ENCODE data around the gene KIF3B. TPM values are rescaled to one million over a fixed set of nuclear protein-coding genes. Genes with fewer than 3 reads are reported as not detected.
A peak's percentile ranks its signal among the peaks of the same experiment; 100 is the strongest.
"Not testable (repeated sequence)": the region's sequence is repeated elsewhere in the genome, so short reads cannot be mapped to it uniquely, and the experiment has no call there.

KIF3B gene
- total and polyA plus RNA-seq, 11 donors, result 3.2 to 25.4 (median 11.4) TPM

DNA sequence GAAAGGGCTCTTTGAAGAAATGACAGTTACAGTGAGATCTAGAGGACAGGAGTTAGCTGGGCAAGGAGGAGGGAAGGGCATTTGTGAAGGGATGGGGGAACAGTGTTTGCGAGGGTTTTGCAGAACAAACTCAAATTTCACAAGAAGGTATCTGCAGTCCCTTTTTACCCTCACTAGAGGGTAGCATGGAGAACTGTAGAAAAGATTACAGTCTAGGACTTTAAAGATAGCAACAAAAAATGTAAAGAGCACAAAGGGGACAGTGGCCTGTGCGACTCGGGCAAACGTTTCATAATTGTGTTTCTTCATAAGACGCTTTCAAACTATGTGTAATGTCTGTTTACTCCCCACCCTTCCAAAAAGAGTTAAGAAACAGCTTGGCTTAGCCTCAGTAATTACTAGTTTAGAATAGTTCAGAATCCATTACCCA is 59.5 kb downstream of the KIF3B start:
- Histone ChIP-seq H3K4me1 (peaks cover 4 to 46% (median 28%) of the 10 kb centered on the region in 12 donors), H3K27me3 (no peaks in the 10 kb centered on the region), H3K4me3 (no peak overlapping the region), H3K9me3 (no peaks in the 10 kb centered on the region), H3K27ac (no peak overlapping the region), H3K36me3 (peaks cover 0 to 8% (median 4%) of the 10 kb centered on the region in 9 donors)
- no peak for ATAC-seq
- TF ChIP-seq POLR2A (IDR thresholded peaks at IDR 0.05), result no peak
- TF ChIP-seq, protein P1, sequence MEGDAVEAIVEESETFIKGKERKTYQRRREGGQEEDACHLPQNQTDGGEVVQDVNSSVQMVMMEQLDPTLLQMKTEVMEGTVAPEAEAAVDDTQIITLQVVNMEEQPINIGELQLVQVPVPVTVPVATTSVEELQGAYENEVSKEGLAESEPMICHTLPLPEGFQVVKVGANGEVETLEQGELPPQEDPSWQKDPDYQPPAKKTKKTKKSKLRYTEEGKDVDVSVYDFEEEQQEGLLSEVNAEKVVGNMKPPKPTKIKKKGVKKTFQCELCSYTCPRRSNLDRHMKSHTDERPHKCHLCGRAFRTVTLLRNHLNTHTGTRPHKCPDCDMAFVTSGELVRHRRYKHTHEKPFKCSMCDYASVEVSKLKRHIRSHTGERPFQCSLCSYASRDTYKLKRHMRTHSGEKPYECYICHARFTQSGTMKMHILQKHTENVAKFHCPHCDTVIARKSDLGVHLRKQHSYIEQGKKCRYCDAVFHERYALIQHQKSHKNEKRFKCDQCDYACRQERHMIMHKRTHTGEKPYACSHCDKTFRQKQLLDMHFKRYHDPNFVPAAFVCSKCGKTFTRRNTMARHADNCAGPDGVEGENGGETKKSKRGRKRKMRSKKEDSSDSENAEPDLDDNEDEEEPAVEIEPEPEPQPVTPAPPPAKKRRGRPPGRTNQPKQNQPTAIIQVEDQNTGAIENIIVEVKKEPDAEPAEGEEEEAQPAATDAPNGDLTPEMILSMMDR (IDR thresholded peaks at IDR 0.05), result peak; percentile 30 to 67 (median 49)
- WGBS, 4 donors, result 28 to 38% (median 33%) methylated on average over 5 of the region's 5 CpGs
- no peak for DNase-seq
- intact Hi-C loops (cut with DNase I), result loop anchor here in 9 of 10 donors (5.0 to 10.0 kb wide), 6 partner anchors 52 to 318 kb away; no protein-coding TSS in a partner anchor

DNA sequence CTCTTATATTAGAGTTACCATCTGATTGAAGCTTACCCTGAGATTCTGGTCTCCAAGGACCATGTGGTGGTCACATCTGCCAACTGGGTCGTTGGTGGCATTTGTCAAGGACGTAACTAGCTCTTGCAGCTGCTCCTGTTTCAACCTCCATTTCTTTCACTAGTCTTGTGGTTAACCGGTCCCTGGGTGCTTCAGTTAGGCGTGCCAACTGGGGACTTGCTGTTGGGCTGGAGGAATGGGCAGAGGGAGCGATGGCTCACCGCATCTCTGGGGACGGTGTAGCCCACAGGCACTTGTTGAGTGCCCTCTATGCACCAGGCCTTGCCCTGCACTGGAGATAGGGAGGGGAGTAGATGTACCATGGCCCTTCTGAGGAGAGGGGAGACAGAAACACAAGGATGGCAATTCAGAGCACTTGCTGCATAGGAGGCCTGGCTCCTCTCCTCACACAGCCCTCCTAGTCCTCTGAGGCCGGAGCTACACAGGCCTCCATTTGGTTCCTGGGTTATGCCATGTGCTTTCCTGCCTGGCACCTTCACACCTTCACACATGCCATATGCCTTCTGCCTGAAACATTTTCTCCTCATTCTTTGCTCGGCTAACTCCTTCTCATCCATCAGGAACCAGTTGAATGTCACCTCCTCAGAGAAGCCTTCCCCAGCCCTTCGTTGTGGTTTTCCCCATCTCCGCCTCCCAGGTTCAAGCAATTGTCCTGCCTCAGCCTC is 60.6 kb downstream of the KIF3B start:
- ATAC-seq, result no peak
- WGBS, 4 donors, result 89 to 94% (median 91%) methylated on average over 11 of the region's 11 CpGs

DNA sequence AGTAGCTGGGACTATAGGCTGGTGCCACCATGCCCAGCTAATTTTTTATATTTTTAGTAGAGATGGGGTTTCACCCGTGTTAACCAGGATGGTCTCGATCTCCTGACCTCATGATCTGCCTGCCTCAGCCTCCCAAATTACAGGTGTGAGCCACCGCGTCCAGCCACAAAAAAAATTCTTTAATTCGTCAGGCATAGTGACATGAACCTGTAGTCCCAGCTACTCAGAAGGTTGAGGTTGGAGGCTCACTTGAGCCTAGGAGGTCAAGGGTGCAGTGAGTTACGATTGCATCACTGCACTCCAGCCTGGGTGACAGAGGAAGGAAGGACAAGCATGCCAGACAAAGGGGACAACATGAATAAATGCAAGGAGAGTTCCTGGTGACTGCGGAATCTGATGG is 61.2 kb downstream of the KIF3B start:
- Histone ChIP-seq H3K27me3 (no peaks in the 10 kb centered on the region), H3K9me3 (no peaks in the 10 kb centered on the region), H3K27ac (no peak overlapping the region), H3K36me3 (no peaks in the 10 kb centered on the region), H3K4me3 (no peak overlapping the region), H3K4me1 (peaks cover 0 to 29% (median 15%) of the 10 kb centered on the region in 12 donors)
- intact Hi-C loops (cut with DNase I), result loop anchor here in 9 of 10 donors (2.0 to 10.0 kb wide), 7 partner anchors 54 to 316 kb away; no protein-coding TSS in a partner anchor
- ATAC-seq (no peak), DNase-seq (no peak)
- TF ChIP-seq POLR2A (IDR thresholded peaks at IDR 0.05), result no peak
- TF ChIP-seq, protein P1 (IDR thresholded peaks at IDR 0.05), result no peak
- 87 to 90% (median 89%) methylated on average over 7 of the region's 7 CpGs for WGBS, 4 donors

More for the DNA sequence above, 60.6 kb downstream of the KIF3B start:
- H3K36me3 ChIP-seq, result no peaks in the 10 kb centered on the region
- H3K27me3 ChIP-seq, result no peaks in the 10 kb centered on the region
- H3K27ac ChIP-seq, result no peak overlapping the region
- no peak for TF ChIP-seq POLR2A (IDR thresholded peaks at IDR 0.05)
- TF ChIP-seq, protein P1 (IDR thresholded peaks at IDR 0.05), result no peak
- H3K9me3 ChIP-seq, result no peaks in the 10 kb centered on the region
- DNase-seq, result no peak
- peaks cover 0 to 35% (median 21%) of the 10 kb centered on the region in 12 donors for H3K4me1 ChIP-seq
- intact Hi-C loops (cut with DNase I), result loop anchor here in 9 of 10 donors (2.0 to 10.0 kb wide), 7 partner anchors 53 to 317 kb away; no protein-coding TSS in a partner anchor
- no peak overlapping the region for H3K4me3 ChIP-seq

DNA sequence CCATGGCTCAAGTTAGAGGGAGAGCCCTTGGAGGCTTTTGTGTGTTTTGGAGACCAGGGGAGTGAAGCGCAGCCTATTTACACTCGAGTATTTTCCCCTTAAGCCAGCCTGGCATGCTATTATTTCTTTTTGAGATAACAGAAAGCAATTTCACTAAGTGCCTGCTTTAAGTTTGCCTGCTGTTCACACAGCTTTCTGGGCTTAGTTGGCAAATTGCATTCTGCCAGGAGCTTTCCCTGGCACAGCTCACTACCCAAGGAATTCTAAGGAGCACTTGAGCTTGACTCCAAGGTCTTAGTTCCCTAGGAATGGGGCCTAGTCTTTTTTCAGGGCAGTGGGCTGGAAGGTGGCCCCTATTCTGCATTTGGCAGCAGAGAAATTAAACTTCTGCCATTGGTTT is 61.7 kb downstream of the KIF3B start:
- TF ChIP-seq, protein P1 (IDR thresholded peaks at IDR 0.05), result no peak
- TF ChIP-seq POLR2A (IDR thresholded peaks at IDR 0.05), result no peak
- no peak for DNase-seq
- H3K27me3 ChIP-seq, result no peaks in the 10 kb centered on the region
- H3K4me1 ChIP-seq, result peaks cover 0 to 25% (median 11%) of the 10 kb centered on the region in 12 donors
- H3K9me3 ChIP-seq, result no peaks in the 10 kb centered on the region
- intact Hi-C loops (cut with DNase I), result loop anchor here in 9 of 10 donors (2.0 to 10.0 kb wide), 7 partner anchors 54 to 316 kb away; no protein-coding TSS in a partner anchor
- no peaks in the 10 kb centered on the region for H3K36me3 ChIP-seq
- no peak overlapping the region for H3K27ac ChIP-seq
- no peak for ATAC-seq
- WGBS, 4 donors, result 37 to 64% (median 47%) methylated on average over 2 of the region's 2 CpGs
- H3K4me3 ChIP-seq, result no peak overlapping the region

DNA sequence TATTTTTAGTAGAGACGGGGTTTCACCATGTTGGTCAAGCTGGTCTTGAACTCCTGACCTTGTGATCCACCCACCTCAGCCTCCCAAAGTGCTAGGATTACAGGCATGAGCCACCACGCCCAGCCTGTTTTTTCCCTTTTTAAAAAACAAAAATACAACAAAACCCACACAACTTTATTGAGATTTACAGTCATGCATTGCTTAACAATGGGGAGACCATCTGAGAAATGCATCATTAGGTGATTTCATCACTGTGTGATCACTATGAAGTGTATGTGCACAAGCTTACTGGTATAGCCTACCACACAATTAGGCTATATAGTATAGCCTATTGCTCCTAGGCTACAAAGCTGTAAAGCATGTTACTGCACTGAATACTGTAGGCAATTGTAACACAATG is 63.6 kb downstream of the KIF3B start:
- WGBS, 4 donors, result 90 to 95% (median 92%) methylated on average over 2 of the region's 2 CpGs
- H3K36me3 ChIP-seq; intact Hi-C loops (cut with DNase I); H3K4me3 ChIP-seq; DNase-seq; ATAC-seq; H3K27ac ChIP-seq; H3K9me3 ChIP-seq; H3K27me3 ChIP-seq: not testable (repeated sequence)
- H3K4me1 ChIP-seq, result peaks cover 0 to 13% (median 0%) of the 10 kb centered on the region in 12 donors

Data from heart left ventricle (tissue), 16 donors.